GM23338 (cell line): Measurements from ENCODE around the gene FGF1. TPM values are rescaled to one million over a fixed set of nuclear protein-coding genes. Genes with fewer than 3 reads are reported as not detected.

Source experiments
- ATAC-seq: fragments of 200-7000 bp; cut with Tn5 transposase; 3 replicates; pipeline ENCODE4 v1.9.1; 2020
- DNase-seq: peaks from one replicate; pipeline ENCODE4 v3.0.0-alpha.2; 2015; ENCODE audit warnings: low spot score
- H2AFZ ChIP-seq: fragments of 200-600 bp; sonication (generic); 2 replicates; pipeline ENCODE4 v1.8.0; 2016; ENCODE audit warnings: antibody characterized with exemption, mild to moderate bottlenecking, moderate library complexity
- H3F3A ChIP-seq: fragments of 200-600 bp; sonication (generic); replicated peaks from 2 replicates; pipeline ENCODE4 v1.8.0; 2017; ENCODE audit warnings: antibody characterized with exemption, mixed run types, low read depth
- H3K27ac ChIP-seq: fragments of 200-600 bp; sonication (generic); 2 replicates; pipeline ENCODE4 v1.6.1; 2016; ENCODE audit warnings: low read depth
- H3K27me3 ChIP-seq: fragments of 200-600 bp; sonication (generic); 2 replicates; pipeline ENCODE4 v1.8.0; 2016; ENCODE audit warnings: mild to moderate bottlenecking, mixed run types, moderate library complexity; ENCODE audit not compliant: insufficient read depth
- H3K36me3 ChIP-seq: fragments of 200-600 bp; sonication (generic); 2 replicates; pipeline ENCODE4 v1.8.0; 2016; ENCODE audit warnings: mild to moderate bottlenecking; ENCODE audit not compliant: insufficient read depth
- H3K4me1 ChIP-seq: fragments of 200-600 bp; sonication (generic); 2 replicates; pipeline ENCODE4 v1.8.0; 2016; ENCODE audit warnings: mild to moderate bottlenecking, moderate library complexity; ENCODE audit not compliant: insufficient read depth
- H3K4me2 ChIP-seq: fragments of 200-600 bp; sonication (generic); 2 replicates; pipeline ENCODE4 v1.7.1; 2017; ENCODE audit warnings: mixed run types
- H3K4me3 ChIP-seq: fragments of 200-600 bp; sonication (generic); 2 replicates; pipeline ENCODE4 v1.6.1; 2016; ENCODE audit warnings: mixed run types
- H3K79me2 ChIP-seq: fragments of 200-600 bp; sonication (generic); replicated peaks from 2 replicates; pipeline ENCODE4 v1.8.0; 2017; ENCODE audit warnings: mild to moderate bottlenecking; ENCODE audit not compliant: insufficient read depth
- H3K9me2 ChIP-seq: fragments of 200-600 bp; sonication (generic); 2 replicates; pipeline ENCODE4 v1.8.0; 2017; ENCODE audit not compliant: insufficient read depth
- H4K20me1 ChIP-seq: fragments of 200-600 bp; sonication (generic); replicated peaks from 2 replicates; pipeline ENCODE4 v1.8.0; 2017; ENCODE audit warnings: mild to moderate bottlenecking; ENCODE audit not compliant: insufficient read depth
- H3K27ac Mint-ChIP-seq: 2 replicates; pipeline ENCODE4 v1.8.0; 2020; ENCODE audit warnings: inconsistent platforms, mild to moderate bottlenecking, moderate library complexity, mixed read lengths
- H3K27me3 Mint-ChIP-seq: 3 replicates; pipeline ENCODE4 v1.8.0; 2022; ENCODE audit warnings: low read depth, mild to moderate bottlenecking, moderate library complexity, mixed read lengths, inconsistent platforms; ENCODE audit not compliant: insufficient read depth, poor library complexity
- H3K36me3 Mint-ChIP-seq: 3 replicates; pipeline ENCODE4 v1.8.0; 2021; ENCODE audit warnings: low read depth, mild to moderate bottlenecking, inconsistent platforms, moderate library complexity, mixed read lengths
- H3K4me1 Mint-ChIP-seq: 3 replicates; pipeline ENCODE4 v1.8.0; 2020; ENCODE audit warnings: mild to moderate bottlenecking, inconsistent platforms, mixed read lengths
- H3K4me3 Mint-ChIP-seq: 3 replicates; pipeline ENCODE4 v1.8.0; 2021; ENCODE audit warnings: moderate library complexity, mild to moderate bottlenecking, inconsistent platforms, mixed read lengths
- H3K9me3 Mint-ChIP-seq: 3 replicates; pipeline ENCODE4 v1.8.0; 2020; ENCODE audit warnings: moderate library complexity, mild to moderate bottlenecking, inconsistent platforms, mixed read lengths
- ETS1 ChIP-seq: IDR thresholded peaks from 2 replicates; pipeline ENCODE4 v1.6.1; 2016; ENCODE audit warnings: antibody characterized with exemption
- EZH2 ChIP-seq: fragments of 200-600 bp; sonication (generic); IDR thresholded peaks from one replicate; pipeline ENCODE4 v1.8.0; 2017; ENCODE audit warnings: antibody characterized with exemption, mild to moderate bottlenecking, low read depth; ENCODE audit not compliant: unreplicated experiment
- EZH2phosphoT487 ChIP-seq: fragments of 200-600 bp; sonication (generic); IDR thresholded peaks from one replicate; pipeline ENCODE4 v1.8.1; 2018; ENCODE audit warnings: antibody characterized with exemption; ENCODE audit not compliant: unreplicated experiment
- JUNB ChIP-seq: IDR thresholded peaks from one replicate; pipeline ENCODE4 v1.6.1; 2016; ENCODE audit warnings: antibody characterized with exemption; ENCODE audit not compliant: unreplicated experiment
- POLR2AphosphoS5 ChIP-seq: IDR thresholded peaks from 2 replicates; pipeline ENCODE4 v1.6.1; 2016; ENCODE audit warnings: antibody characterized with exemption, low read depth
- STAT1 ChIP-seq: IDR thresholded peaks from one replicate; pipeline ENCODE4 v1.6.1; 2016; ENCODE audit warnings: antibody characterized with exemption; ENCODE audit not compliant: unreplicated experiment
- ZNF114 ChIP-seq: fragments of 250-450 bp; sonication (Bioruptor Pico); IDR thresholded peaks from 2 replicates; pipeline ENCODE4 v1.5.0; 2020; ENCODE audit warnings: mild to moderate bottlenecking, moderate library complexity
- ZNF331 ChIP-seq: fragments of 250-450 bp; sonication (Bioruptor Pico); IDR thresholded peaks from 2 replicates; pipeline ENCODE4 v1.5.0; 2020; ENCODE audit warnings: low read depth, mild to moderate bottlenecking, moderate library complexity
- ZNF462 ChIP-seq: fragments of 250-450 bp; sonication (Bioruptor Pico); IDR thresholded peaks from 2 replicates; pipeline ENCODE4 v1.5.0; 2020; ENCODE audit warnings: mild to moderate bottlenecking, moderate library complexity
- polyA plus RNA-seq: library from polyadenylated mRNA; unstranded; fragments of >200 nt; fragmentation: Nextera tagmentation; extraction: Ambion mirVana; gene quantifications from 2 replicates; pipeline ENCODE4 v1.2.1, GENCODE V29; 2016
- total RNA-seq: library from RNA; depleted of rRNA; stranded (reverse); fragments of >200 nt; shearing (Covaris generic); gene quantifications from 2 replicates; pipeline ENCODE4 v1.2.3, GENCODE V29; 2014
- TF ChIP-seq, protein P1 (sequence below), 2 experiments: fragments of 200-600 bp in 1 of 2; sonication (generic) in 1 of 2; conservative IDR thresholded peaks; 2 replicates each; pipeline versions ENCODE4 v1.5.1 to v1.6.1; 2016 to 2017; ENCODE audit warnings: antibody characterized with exemption in 2 of 2, low read depth in 2 of 2, mild to moderate bottlenecking in 2 of 2, moderate library complexity in 1 of 2
- TF ChIP-seq, protein P2 (sequence below): IDR thresholded peaks from one replicate; pipeline ENCODE4 v1.6.1; 2018; ENCODE audit warnings: antibody characterized with exemption; ENCODE audit not compliant: unreplicated experiment

The FGF1 gene
- total and polyA plus RNA-seq, 2 experiments from 2014 or later, result 0.21 to 0.34 TPM

- TF ChIP-seq POLR2AphosphoS5 (no peak), ZNF462 (CRISPR knock-in tag) (no peak), EZH2 (no peak), JUNB (no peak), ETS1 (no peak), ZNF114 (CRISPR knock-in tag) (no peak), EZH2phosphoT487 (no peak), STAT1 (no peak), ZNF331 (no peak)
- TF ChIP-seq, protein P1, sequence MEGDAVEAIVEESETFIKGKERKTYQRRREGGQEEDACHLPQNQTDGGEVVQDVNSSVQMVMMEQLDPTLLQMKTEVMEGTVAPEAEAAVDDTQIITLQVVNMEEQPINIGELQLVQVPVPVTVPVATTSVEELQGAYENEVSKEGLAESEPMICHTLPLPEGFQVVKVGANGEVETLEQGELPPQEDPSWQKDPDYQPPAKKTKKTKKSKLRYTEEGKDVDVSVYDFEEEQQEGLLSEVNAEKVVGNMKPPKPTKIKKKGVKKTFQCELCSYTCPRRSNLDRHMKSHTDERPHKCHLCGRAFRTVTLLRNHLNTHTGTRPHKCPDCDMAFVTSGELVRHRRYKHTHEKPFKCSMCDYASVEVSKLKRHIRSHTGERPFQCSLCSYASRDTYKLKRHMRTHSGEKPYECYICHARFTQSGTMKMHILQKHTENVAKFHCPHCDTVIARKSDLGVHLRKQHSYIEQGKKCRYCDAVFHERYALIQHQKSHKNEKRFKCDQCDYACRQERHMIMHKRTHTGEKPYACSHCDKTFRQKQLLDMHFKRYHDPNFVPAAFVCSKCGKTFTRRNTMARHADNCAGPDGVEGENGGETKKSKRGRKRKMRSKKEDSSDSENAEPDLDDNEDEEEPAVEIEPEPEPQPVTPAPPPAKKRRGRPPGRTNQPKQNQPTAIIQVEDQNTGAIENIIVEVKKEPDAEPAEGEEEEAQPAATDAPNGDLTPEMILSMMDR (conservative IDR thresholded peaks at IDR 0.05; ENCODE audit: low read depth in 2 of 2), result no peak
- TF ChIP-seq, protein P2, sequence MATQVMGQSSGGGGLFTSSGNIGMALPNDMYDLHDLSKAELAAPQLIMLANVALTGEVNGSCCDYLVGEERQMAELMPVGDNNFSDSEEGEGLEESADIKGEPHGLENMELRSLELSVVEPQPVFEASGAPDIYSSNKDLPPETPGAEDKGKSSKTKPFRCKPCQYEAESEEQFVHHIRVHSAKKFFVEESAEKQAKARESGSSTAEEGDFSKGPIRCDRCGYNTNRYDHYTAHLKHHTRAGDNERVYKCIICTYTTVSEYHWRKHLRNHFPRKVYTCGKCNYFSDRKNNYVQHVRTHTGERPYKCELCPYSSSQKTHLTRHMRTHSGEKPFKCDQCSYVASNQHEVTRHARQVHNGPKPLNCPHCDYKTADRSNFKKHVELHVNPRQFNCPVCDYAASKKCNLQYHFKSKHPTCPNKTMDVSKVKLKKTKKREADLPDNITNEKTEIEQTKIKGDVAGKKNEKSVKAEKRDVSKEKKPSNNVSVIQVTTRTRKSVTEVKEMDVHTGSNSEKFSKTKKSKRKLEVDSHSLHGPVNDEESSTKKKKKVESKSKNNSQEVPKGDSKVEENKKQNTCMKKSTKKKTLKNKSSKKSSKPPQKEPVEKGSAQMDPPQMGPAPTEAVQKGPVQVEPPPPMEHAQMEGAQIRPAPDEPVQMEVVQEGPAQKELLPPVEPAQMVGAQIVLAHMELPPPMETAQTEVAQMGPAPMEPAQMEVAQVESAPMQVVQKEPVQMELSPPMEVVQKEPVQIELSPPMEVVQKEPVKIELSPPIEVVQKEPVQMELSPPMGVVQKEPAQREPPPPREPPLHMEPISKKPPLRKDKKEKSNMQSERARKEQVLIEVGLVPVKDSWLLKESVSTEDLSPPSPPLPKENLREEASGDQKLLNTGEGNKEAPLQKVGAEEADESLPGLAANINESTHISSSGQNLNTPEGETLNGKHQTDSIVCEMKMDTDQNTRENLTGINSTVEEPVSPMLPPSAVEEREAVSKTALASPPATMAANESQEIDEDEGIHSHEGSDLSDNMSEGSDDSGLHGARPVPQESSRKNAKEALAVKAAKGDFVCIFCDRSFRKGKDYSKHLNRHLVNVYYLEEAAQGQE, result no peak
- Histone ChIP-seq H4K20me1 (no peaks in the 10 kb centered on the region), H3K27me3 (no peaks in the 10 kb centered on the region), H3F3A (no peaks in the 10 kb centered on the region), H3K36me3 (no peaks in the 10 kb centered on the region), H3K9me2 (peaks cover 5% of the 10 kb centered on the region; the same call in 1 of the 2 replicates), H3K4me3 (no peak overlapping the region), H3K27ac (no peak overlapping the region), H2AFZ (0 out of 2 replicates have a peak overlapping the region, but pooled peaks have one; percentile 4), H3K79me2 (no peaks in the 10 kb centered on the region), H3K4me2 (no peak overlapping the region), H3K4me1 (no peaks in the 10 kb centered on the region)
- DNase-seq, result no peak
- Mint-ChIP-seq H3K9me3 (peaks cover 9% of the 10 kb centered on the region; the same call in 2 of the 3 replicates), H3K4me3 (no peak overlapping the region), H3K36me3 (peaks cover 2% of the 10 kb centered on the region; the same call in 1 of the 3 replicates), H3K27ac (no peak overlapping the region), H3K4me1 (peaks cover 9% of the 10 kb centered on the region; the same call in 2 of the 3 replicates), H3K27me3 (peaks cover 3% of the 10 kb centered on the region)
- ATAC-seq, result no peak
These were observed 109.6 kb downstream of the FGF1 start for GRCh38 chr5:142576303-142576702.
